GM23338 (cell line): ENCODE measurements around the gene IRF2BP2.

Experiments used
- JUNB ChIP-seq: IDR thresholded peaks from one replicate; pipeline ENCODE4 v1.6.1; 2016; ENCODE audit warnings: antibody characterized with exemption; ENCODE audit not compliant: unreplicated experiment
- TF ChIP-seq, protein P1 (sequence below), 2 experiments: fragments of 200-600 bp in 1 of 2; sonication (generic) in 1 of 2; conservative IDR thresholded peaks; 2 replicates each; pipeline versions ENCODE4 v1.5.1 to v1.6.1; 2016 to 2017; ENCODE audit warnings: antibody characterized with exemption in 2 of 2, low read depth in 2 of 2, mild to moderate bottlenecking in 2 of 2, moderate library complexity in 1 of 2

GRCh38 chr1:234638832-234639799 is 29.1 kb upstream of the IRF2BP2 start:
- TF ChIP-seq, protein P1, sequence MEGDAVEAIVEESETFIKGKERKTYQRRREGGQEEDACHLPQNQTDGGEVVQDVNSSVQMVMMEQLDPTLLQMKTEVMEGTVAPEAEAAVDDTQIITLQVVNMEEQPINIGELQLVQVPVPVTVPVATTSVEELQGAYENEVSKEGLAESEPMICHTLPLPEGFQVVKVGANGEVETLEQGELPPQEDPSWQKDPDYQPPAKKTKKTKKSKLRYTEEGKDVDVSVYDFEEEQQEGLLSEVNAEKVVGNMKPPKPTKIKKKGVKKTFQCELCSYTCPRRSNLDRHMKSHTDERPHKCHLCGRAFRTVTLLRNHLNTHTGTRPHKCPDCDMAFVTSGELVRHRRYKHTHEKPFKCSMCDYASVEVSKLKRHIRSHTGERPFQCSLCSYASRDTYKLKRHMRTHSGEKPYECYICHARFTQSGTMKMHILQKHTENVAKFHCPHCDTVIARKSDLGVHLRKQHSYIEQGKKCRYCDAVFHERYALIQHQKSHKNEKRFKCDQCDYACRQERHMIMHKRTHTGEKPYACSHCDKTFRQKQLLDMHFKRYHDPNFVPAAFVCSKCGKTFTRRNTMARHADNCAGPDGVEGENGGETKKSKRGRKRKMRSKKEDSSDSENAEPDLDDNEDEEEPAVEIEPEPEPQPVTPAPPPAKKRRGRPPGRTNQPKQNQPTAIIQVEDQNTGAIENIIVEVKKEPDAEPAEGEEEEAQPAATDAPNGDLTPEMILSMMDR (conservative IDR thresholded peaks at IDR 0.05; ENCODE audit: low read depth in 2 of 2): no peak
- no peak for TF ChIP-seq JUNB
